Vagina (tissue), 2 donors: Measurements from ENCODE around the gene WSCD1. TPM values are rescaled to one million over a fixed set of nuclear protein-coding genes. Genes with fewer than 3 reads are reported as not detected.

ENCODE experiments used
- DNase-seq, 2 donors: peaks; one replicate each; pipeline ENCODE4 v3.0.0-alpha.2; 2017; ENCODE audit errors: extremely low spot score in 2 of 2
- H3K27ac ChIP-seq: fragments of 200-600 bp; sonication (generic); one replicate; pipeline ENCODE4 v1.5.1; 2019
- H3K27me3 ChIP-seq: fragments of 200-600 bp; sonication (generic); one replicate; pipeline ENCODE4 v1.5.1; 2019
- H3K36me3 ChIP-seq, 2 donors: fragments of 200-600 bp; sonication (generic); one replicate each; pipeline ENCODE4 v1.5.1; 2017 to 2019
- H3K4me1 ChIP-seq: fragments of 200-600 bp; sonication (generic); one replicate; pipeline ENCODE4 v1.5.1; 2019
- H3K4me3 ChIP-seq, 2 donors: fragments of 200-600 bp; sonication (generic); 1 replicate in 1 of 2; 2 replicates in 1 of 2; pipeline ENCODE4 v1.5.1; 2016 to 2019
- H3K9me3 ChIP-seq: fragments of 200-600 bp; sonication (generic); one replicate; pipeline ENCODE4 v1.5.1; 2019
- CTCF ChIP-seq, 3 experiments: fragments of 450-650 bp in 2 of 3; fragments of 200-600 bp in 1 of 3; sonication (generic) in 1 of 3; IDR thresholded peaks; one replicate each; pipeline ENCODE4 v1.5.1; 2017 to 2019; ENCODE audit warnings: antibody characterized with exemption in 3 of 3, mild to moderate bottlenecking in 2 of 3, moderate library complexity in 2 of 3
- POLR2A ChIP-seq, 2 donors: fragments of 450-650 bp; IDR thresholded peaks; one replicate each; pipeline ENCODE4 v1.6.1; 2017; ENCODE audit warnings: antibody characterized with exemption in 2 of 2, mild to moderate bottlenecking in 2 of 2, moderate library complexity in 2 of 2
- POLR2AphosphoS5 ChIP-seq, 2 donors: sonication (generic); formaldehyde crosslinking; IDR thresholded peaks; one replicate each; pipeline ENCODE4 v1.9.0; 2017; ENCODE audit warnings: antibody characterized with exemption in 2 of 2, mild to moderate bottlenecking in 2 of 2, low read depth in 1 of 2; ENCODE audit not compliant: insufficient read depth in 1 of 2
- intact Hi-C: fragments of 100-400 bp; cut with DNase I; formaldehyde crosslinking; loops from one replicate; pipeline ENCODE4 v1.15.1; 2023
- total RNA-seq: library from RNA; depleted of rRNA; stranded (reverse); fragments of >200 nt; gene quantifications from one replicate; pipeline ENCODE4 v1.2.3, GENCODE V29; 2016

Gene WSCD1
- total RNA-seq, 1 donor from 2014 or later, result 2.0 TPM

GRCh38 chr17:6092903-6093468 is 22.8 kb downstream of the WSCD1 start:
- no peaks in the 10 kb centered on the region for H3K36me3 ChIP-seq
- no peaks in the 10 kb centered on the region for H3K27me3 ChIP-seq
- H3K4me1 ChIP-seq, result no peaks in the 10 kb centered on the region
- no peak overlapping the region for H3K4me3 ChIP-seq
- no peak for TF ChIP-seq CTCF (IDR thresholded peaks at IDR 0.05)
- TF ChIP-seq POLR2A (IDR thresholded peaks at IDR 0.05), result no peak
- no peak for TF ChIP-seq POLR2AphosphoS5 (IDR thresholded peaks at IDR 0.05; ENCODE audit: insufficient read depth in 1 of 2, low read depth in 1 of 2)
- no peaks in the 10 kb centered on the region for H3K9me3 ChIP-seq
- intact Hi-C loops, result no loop called here
- DNase-seq, result no peak
- no peak overlapping the region for H3K27ac ChIP-seq

GRCh38 chr17:6094453-6094852 is 24.3 kb downstream of the WSCD1 start:
- Histone ChIP-seq H3K4me3 (no peak overlapping the region), H3K36me3 (no peaks in the 10 kb centered on the region), H3K27ac (no peak overlapping the region), H3K9me3 (no peaks in the 10 kb centered on the region), H3K4me1 (no peaks in the 10 kb centered on the region), H3K27me3 (no peaks in the 10 kb centered on the region)
- no peak for TF ChIP-seq CTCF (IDR thresholded peaks at IDR 0.05)
- TF ChIP-seq POLR2AphosphoS5 (IDR thresholded peaks at IDR 0.05; ENCODE audit: insufficient read depth in 1 of 2, low read depth in 1 of 2), result no peak
- no peak for TF ChIP-seq POLR2A (IDR thresholded peaks at IDR 0.05)
- no peak for DNase-seq
- intact Hi-C loops, result no loop called here

GRCh38 chr17:6094926-6095325 is 24.7 kb downstream of the WSCD1 start:
- TF ChIP-seq POLR2A (IDR thresholded peaks at IDR 0.05) (no peak), POLR2AphosphoS5 (IDR thresholded peaks at IDR 0.05; ENCODE audit: insufficient read depth in 1 of 2, low read depth in 1 of 2) (no peak), CTCF (IDR thresholded peaks at IDR 0.05) (no peak)
- Histone ChIP-seq H3K4me3 (no peak overlapping the region), H3K27me3 (no peaks in the 10 kb centered on the region), H3K27ac (no peak overlapping the region), H3K36me3 (no peaks in the 10 kb centered on the region), H3K4me1 (no peaks in the 10 kb centered on the region), H3K9me3 (no peaks in the 10 kb centered on the region)
- intact Hi-C loops, result no loop called here
- DNase-seq, result no peak

- no peaks in the 10 kb centered on the region for H3K4me1 ChIP-seq
- intact Hi-C loops, result no loop called here
Measured at GRCh38 chr17:6095501-6095900, 25.3 kb downstream of the WSCD1 start.

More at GRCh38 chr17:6095501-6095900, 25.3 kb downstream of the WSCD1 start:
- DNase-seq, result no peak
- no peaks in the 10 kb centered on the region for H3K36me3 ChIP-seq
- H3K9me3 ChIP-seq, result no peaks in the 10 kb centered on the region
- no peak overlapping the region for H3K27ac ChIP-seq
- no peak overlapping the region for H3K4me3 ChIP-seq
- no peaks in the 10 kb centered on the region for H3K27me3 ChIP-seq
- TF ChIP-seq POLR2A (IDR thresholded peaks at IDR 0.05) (no peak), CTCF (IDR thresholded peaks at IDR 0.05) (no peak), POLR2AphosphoS5 (IDR thresholded peaks at IDR 0.05; ENCODE audit: insufficient read depth in 1 of 2, low read depth in 1 of 2) (no peak)
